ENCODE results near the gene ABHD2.

- no peak for TF ChIP-seq POLR2A (IDR thresholded peaks at IDR 0.05)
- TF ChIP-seq CTCF (IDR thresholded peaks at IDR 0.05) = no peak
Measured at GRCh38 chr15:89215627-89216026, 127.4 kb downstream of the ABHD2 start.

All from adrenal gland (tissue), 5 donors.